Measurements from ENCODE around the gene GINS2. TPM values are rescaled to one million over a fixed set of nuclear protein-coding genes. Genes with fewer than 3 reads are reported as not detected.
A peak's percentile ranks its signal among the peaks of the same experiment; 100 is the strongest.

The GINS2 gene
- total RNA-seq, 3 donors from 2014 or later = 0.66 to 3.1 (median 1.1) TPM

- H3K9me3 ChIP-seq = no peaks in the 10 kb centered on the region
- intact Hi-C loops (cut with DNase I; ENCODE audit: low total_unique reads) = no loop called here
- no peak overlapping the region for H3K4me3 ChIP-seq
- no peak for DNase-seq (ENCODE audit: low spot score in 2 of 2)
- peak overlapping the region in 1 of 2 donors; percentile 62 for H3K27ac ChIP-seq
- H3K36me3 ChIP-seq = no peaks in the 10 kb centered on the region
- no peaks in the 10 kb centered on the region for H3K27me3 ChIP-seq
- TF ChIP-seq POLR2A (IDR thresholded peaks at IDR 0.05) (no peak), POLR2AphosphoS5 (IDR thresholded peaks at IDR 0.05) (no peak)
- TF ChIP-seq, protein P1, sequence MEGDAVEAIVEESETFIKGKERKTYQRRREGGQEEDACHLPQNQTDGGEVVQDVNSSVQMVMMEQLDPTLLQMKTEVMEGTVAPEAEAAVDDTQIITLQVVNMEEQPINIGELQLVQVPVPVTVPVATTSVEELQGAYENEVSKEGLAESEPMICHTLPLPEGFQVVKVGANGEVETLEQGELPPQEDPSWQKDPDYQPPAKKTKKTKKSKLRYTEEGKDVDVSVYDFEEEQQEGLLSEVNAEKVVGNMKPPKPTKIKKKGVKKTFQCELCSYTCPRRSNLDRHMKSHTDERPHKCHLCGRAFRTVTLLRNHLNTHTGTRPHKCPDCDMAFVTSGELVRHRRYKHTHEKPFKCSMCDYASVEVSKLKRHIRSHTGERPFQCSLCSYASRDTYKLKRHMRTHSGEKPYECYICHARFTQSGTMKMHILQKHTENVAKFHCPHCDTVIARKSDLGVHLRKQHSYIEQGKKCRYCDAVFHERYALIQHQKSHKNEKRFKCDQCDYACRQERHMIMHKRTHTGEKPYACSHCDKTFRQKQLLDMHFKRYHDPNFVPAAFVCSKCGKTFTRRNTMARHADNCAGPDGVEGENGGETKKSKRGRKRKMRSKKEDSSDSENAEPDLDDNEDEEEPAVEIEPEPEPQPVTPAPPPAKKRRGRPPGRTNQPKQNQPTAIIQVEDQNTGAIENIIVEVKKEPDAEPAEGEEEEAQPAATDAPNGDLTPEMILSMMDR (IDR thresholded peaks at IDR 0.05) = no peak
- no peaks in the 10 kb centered on the region for H3K4me1 ChIP-seq
Measured at GRCh38 chr16:85674828-85675227, 13.9 kb downstream of the GINS2 start.

GRCh38 chr16:85674418-85674755 lies 14.4 kb downstream of the GINS2 start:
- Histone ChIP-seq H3K9me3 (no peaks in the 10 kb centered on the region), H3K4me1 (no peaks in the 10 kb centered on the region), H3K27ac (peak overlapping the region; percentile 12 to 62), H3K36me3 (no peaks in the 10 kb centered on the region), H3K4me3 (no peak overlapping the region), H3K27me3 (no peaks in the 10 kb centered on the region)
- intact Hi-C loops (cut with DNase I; ENCODE audit: low total_unique reads) = no loop called here
- TF ChIP-seq POLR2AphosphoS5 (IDR thresholded peaks at IDR 0.05) (peak in 1 of 3 donors; percentile 2), POLR2A (IDR thresholded peaks at IDR 0.05) (no peak)
- TF ChIP-seq, protein P1 (IDR thresholded peaks at IDR 0.05) = no peak
- no peak for DNase-seq (ENCODE audit: low spot score in 2 of 2)

GRCh38 chr16:85673529-85674417 lies 15.0 kb downstream of the GINS2 start:
- Histone ChIP-seq H3K4me3 (no peak overlapping the region), H3K4me1 (no peaks in the 10 kb centered on the region), H3K9me3 (no peaks in the 10 kb centered on the region), H3K36me3 (no peaks in the 10 kb centered on the region), H3K27ac (peak overlapping the region; percentile 12 to 62), H3K27me3 (no peaks in the 10 kb centered on the region)
- intact Hi-C loops (cut with DNase I; ENCODE audit: low total_unique reads) = no loop called here
- DNase-seq (ENCODE audit: low spot score in 2 of 2) = peak; percentile 10 to 46
- peak in 1 of 3 donors; percentile 11 for TF ChIP-seq POLR2AphosphoS5 (IDR thresholded peaks at IDR 0.05)
- no peak for TF ChIP-seq POLR2A (IDR thresholded peaks at IDR 0.05)
- TF ChIP-seq, protein P1 (IDR thresholded peaks at IDR 0.05) = no peak

GRCh38 chr16:85670840-85671239 lies 17.9 kb downstream of the GINS2 start:
- intact Hi-C loops (cut with DNase I; ENCODE audit: low total_unique reads) = no loop called here
- H3K27ac ChIP-seq = no peak overlapping the region
- H3K9me3 ChIP-seq = no peaks in the 10 kb centered on the region
- DNase-seq (ENCODE audit: low spot score in 2 of 2) = peak in 1 of 2 donors; percentile 1
- no peak overlapping the region for H3K4me3 ChIP-seq
- TF ChIP-seq POLR2A (IDR thresholded peaks at IDR 0.05) = no peak
- no peak for TF ChIP-seq POLR2AphosphoS5 (IDR thresholded peaks at IDR 0.05)
- TF ChIP-seq, protein P1 (IDR thresholded peaks at IDR 0.05) = no peak
- no peaks in the 10 kb centered on the region for H3K36me3 ChIP-seq
- H3K4me1 ChIP-seq = no peaks in the 10 kb centered on the region
- no peaks in the 10 kb centered on the region for H3K27me3 ChIP-seq

- intact Hi-C loops (cut with DNase I; ENCODE audit: low total_unique reads) = loop anchor here (10.0 kb wide), 1 partner anchor 76 kb away; no protein-coding TSS in a partner anchor
- no peak overlapping the region for H3K4me3 ChIP-seq
- peak in 1 of 2 donors; percentile 31 for DNase-seq (ENCODE audit: low spot score in 2 of 2)
- no peaks in the 10 kb centered on the region for H3K27me3 ChIP-seq
- H3K36me3 ChIP-seq = peaks cover 2% of the 10 kb centered on the region
- H3K9me3 ChIP-seq = no peaks in the 10 kb centered on the region
- H3K27ac ChIP-seq = no peak overlapping the region
- H3K4me1 ChIP-seq = no peaks in the 10 kb centered on the region
- TF ChIP-seq POLR2A (IDR thresholded peaks at IDR 0.05) = no peak
- TF ChIP-seq, protein P1 (IDR thresholded peaks at IDR 0.05) = no peak
Measured at GRCh38 chr16:85668676-85669424, 19.9 kb downstream of the GINS2 start.

All from breast epithelium (tissue), 4 donors.